Suprapubic skin (tissue), 4 donors: ENCODE measurements around the gene PRMT5.

ENCODE experiments used
- CTCF ChIP-seq, 2 donors: fragments of 200-600 bp in 1 of 2; fragments of 450-650 bp in 1 of 2; sonication (generic) in 1 of 2; IDR thresholded peaks; one replicate each; pipeline ENCODE4 v1.5.1; 2016 to 2019; ENCODE audit warnings: antibody characterized with exemption in 2 of 2, mild to moderate bottlenecking in 1 of 2, moderate library complexity in 1 of 2
- POLR2A ChIP-seq, 2 donors: fragments of 450-650 bp; IDR thresholded peaks; one replicate each; pipeline ENCODE4 v1.6.1; 2017; ENCODE audit warnings: antibody characterized with exemption in 2 of 2, mild to moderate bottlenecking in 2 of 2, moderate library complexity in 2 of 2
- POLR2AphosphoS5 ChIP-seq, 3 donors: sonication (generic); formaldehyde crosslinking; IDR thresholded peaks; one replicate each; pipeline ENCODE4 v1.6.1; 2017; ENCODE audit warnings: antibody characterized with exemption in 3 of 3

DNA sequence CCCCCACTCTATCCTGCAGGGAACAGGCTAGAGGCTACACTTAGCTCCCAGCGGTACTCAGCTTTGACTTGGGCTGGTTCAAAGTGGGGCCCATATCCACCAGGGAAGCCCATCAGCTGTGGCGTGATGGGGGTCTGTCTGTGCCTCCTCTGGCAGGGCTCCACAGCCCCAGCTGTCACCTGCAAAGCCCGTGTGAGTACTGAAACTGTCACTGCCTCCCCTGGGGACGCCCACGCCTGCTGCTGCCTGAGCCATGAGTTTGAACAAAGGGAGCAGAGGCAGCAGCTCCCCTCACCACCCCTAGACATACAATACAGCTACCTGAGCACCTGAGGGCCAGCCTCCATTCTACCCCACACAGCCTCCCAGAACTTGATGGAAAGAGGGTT is 41.2 kb downstream of the PRMT5 start:
- no peak for TF ChIP-seq CTCF (IDR thresholded peaks at IDR 0.05)
- no peak for TF ChIP-seq POLR2AphosphoS5 (IDR thresholded peaks at IDR 0.05)
- TF ChIP-seq POLR2A (IDR thresholded peaks at IDR 0.05), result no peak
